HG03097 (cell line): Measurements from ENCODE around the gene GNG5.
"Not testable (repeated sequence)": the region's sequence is repeated elsewhere in the genome, so short reads cannot be mapped to it uniquely, and the experiment has no call there.

Experiments used
- ATAC-seq: cut with Tn5 transposase; IDR thresholded peaks from one replicate; pipeline ENCODE4 v1.9.1; 2021; ENCODE audit not compliant: unreplicated experiment, low FRiP score

GNG5 gene

DNA sequence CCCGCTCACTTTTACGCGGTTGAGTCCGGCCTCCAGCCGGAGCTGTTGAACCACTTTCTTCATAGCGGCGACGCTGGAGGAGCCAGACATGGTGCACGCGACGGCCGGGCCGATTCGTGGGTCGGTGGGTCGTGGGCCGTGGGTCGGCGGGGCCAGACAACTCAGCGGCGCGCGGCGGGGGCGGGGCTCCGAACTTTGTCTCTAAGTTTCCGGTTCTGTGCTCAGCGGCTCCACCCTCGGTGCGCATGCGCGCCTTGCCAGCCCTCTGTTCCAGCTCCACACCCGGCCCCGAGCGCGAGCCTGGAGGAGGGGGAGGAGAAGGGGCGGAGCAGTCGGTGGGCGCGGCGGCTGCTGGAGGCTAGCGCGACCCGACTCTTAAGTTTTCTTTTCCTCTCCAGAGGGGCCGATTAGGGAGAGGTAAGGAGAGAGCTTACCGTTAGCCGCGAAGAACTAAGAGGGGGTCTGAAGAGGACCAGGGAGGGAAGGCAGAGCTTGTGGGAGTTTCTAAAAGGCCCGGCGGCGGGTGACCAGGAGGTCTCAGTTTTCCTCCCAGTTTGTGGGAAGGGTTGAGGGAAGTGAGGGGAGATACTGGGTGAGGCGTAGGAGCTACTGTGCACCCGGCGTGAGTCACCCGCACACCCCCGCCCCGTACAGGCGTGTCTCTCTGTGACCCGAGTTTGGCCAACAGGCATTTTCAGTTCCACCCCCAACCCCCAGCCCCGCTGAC is at the start of gene GNG5, which contains the start of gene SPATA1:
Gene GNG5, minus strand, starts transcription at position 580 of the 727 bp plus-strand sequence. Its CDS starts 490 bp downstream, at position 90.
Gene SPATA1, plus strand, starts transcription at position 385 of the 727 bp plus-strand sequence. CDS start 9,974 bp downstream, outside the sequence.
- ATAC-seq, result peak; percentile 79

DNA sequence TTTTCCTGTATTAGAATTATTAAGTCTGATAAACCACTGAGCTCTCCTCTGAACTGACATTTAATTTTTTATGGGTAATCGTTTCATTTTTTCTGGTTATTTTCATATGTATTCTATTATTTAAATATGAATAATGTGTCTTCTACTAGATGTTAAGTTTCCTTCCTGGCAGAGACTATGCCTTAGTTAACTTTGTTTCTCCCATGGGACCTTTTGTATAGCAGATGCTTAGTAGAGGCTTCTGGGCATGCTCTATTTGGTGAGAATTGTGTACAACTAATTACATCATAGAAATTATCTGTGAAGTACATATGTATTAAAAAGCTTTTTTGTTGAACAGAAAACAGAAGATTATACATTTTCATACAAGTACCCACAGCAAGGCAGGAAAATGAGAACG is 44.4 kb upstream of the GNG5 start:
- no peak for ATAC-seq

DNA sequence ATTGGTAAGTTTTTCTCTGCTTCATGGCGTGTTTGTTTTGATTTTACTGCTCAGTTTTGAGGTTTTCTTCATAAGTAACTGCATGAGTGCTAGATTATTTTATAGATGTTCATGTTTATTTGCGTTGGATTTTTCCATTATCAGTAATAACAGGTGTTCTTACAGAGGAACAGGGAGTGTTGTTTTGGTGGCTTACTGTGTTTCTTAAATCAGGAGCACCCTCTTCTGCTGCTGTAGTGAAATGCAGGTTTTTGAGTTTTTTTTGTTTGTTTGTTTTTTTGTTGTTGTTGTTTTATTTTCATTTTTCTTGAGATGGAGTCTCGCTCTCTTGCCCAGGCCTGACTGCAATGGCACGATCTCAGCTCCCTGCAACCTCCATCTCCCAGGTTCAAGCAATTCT is 35.3 kb upstream of the GNG5 start:
- no peak for ATAC-seq

DNA sequence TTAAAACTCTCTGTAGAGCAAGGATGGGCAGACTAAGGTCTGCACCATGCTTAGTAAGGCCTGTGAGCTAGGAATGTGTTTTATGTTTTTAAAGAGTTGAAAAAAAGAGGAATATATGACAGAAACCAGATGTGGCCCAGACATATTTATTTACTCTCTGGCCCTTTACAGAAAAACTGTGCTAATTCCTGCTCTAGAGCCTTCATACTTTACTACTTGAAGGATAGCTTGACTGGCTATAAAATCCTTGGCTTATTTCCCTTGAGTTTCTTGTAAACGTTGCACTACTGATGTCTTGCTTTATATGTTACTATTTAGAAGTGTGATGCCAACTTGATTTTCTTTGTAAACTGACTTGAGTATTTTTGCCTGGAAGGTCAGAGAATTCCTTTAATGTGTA is 34.4 kb upstream of the GNG5 start:
- ATAC-seq, result no peak

DNA sequence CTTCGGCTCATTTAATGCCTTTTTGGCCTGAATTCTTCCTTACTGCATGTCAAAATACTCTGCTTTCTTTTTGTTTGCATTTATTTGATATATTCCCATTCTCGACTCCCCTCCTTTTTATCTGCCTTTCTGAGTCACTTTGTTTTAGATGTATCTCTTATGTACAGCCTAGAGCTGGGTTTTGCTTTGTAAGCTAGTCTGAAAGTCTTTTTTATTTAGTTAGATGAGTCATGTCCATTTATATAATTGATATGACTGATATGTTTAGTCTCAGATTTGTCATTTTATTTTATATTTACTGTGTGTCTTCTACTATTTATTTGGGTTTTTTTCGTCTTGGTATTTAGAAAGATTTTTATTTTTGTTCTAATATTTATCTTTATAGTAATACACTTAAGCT is 33.6 kb upstream of the GNG5 start:
- ATAC-seq, result no peak

DNA sequence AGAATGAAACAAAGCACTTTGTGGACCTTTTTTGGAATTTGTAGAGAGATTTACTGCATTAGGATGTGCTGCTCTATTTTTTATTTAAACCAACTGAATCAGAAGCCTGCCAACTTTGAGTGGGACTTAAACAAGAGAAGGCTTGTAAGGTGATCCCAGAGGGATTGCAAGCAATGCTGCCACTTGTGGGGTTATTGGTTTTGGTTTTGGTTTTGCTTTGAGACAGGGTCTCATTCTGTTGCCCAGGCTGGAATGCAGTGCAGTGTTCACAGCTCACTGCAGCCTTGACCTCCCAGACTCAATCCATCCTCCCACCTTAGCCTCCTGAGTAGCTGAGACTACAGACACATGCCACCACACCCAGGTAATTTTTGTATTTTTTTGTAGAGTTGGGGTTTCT is 32.2 kb upstream of the GNG5 start:
- no peak for ATAC-seq

DNA sequence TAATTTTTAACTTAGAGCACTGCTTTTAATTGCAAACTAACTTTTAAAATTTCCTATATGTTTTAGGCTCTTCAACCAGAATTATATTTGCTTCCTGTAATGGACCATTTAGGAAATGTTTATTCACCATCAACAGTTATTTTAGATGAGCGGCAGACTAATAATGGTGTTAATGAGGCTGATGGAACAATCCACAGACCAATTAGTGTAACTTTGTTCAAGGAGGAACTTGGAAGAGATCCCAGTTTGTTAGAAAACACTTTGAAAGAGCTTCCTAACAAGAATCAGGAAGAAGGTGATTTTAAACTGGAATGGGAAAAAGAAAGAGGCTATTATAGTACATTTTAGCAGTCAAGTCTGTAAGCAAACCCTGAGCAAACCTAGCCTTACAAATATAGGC is 19.4 kb upstream of the GNG5 start:
- no peak for ATAC-seq

DNA sequence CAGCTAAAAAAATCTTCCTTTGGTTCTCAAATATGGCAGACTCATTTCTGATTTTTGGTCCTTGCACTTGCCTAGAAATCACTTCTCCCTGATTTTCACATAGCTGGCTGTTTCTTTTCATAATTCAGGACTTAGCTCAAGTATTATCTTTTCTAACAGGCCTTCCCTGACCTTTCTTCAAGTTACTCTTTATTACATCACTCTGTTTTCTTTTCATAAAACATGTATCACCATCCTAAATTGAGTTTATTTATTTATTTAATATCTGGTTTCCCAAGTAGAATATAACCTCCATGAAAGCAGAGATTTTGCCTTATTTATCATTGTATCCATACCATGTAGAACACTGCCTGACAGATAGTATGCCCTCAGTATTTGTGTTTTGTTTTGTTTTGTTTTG is 18.2 kb upstream of the GNG5 start:
- ATAC-seq, result no peak

DNA sequence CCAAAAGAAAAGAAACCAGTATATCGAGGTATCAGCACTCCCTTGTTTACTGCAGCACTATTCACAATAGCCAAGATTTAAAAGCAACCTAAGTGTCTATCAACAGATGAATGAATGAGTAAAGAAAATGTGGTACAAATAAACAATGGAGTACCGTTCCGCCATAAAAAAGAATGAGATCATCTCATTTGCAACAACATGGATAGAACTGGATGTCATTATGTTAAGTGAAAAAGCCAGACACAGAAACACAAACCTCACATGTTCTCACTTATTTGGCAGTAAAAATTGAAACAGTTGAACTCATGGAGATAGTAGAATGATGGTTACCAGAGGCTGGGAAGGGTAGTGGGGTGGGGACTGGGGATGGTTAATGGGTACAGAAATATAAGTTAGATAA is 4.3 kb upstream of the GNG5 start:
- ATAC-seq, result no peak

DNA sequence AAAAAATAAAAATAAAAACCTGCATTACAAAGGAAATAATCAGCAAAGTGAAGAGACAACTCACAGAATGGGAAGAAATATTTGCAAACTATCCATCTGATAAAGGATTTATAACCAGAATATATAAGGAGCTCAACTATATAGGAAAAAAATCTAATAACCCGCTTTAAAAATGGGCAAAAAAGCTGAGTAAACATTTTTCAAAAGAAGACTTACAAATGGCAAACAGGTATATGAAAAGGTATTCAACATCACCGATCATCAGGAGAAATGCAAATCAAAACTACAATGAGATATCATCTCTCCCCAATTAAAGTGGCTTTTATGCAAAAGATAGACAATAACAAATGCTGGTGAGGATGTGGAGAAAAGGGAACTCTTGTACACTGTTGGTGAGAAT is 3.8 kb upstream of the GNG5 start:
- no peak for ATAC-seq

DNA sequence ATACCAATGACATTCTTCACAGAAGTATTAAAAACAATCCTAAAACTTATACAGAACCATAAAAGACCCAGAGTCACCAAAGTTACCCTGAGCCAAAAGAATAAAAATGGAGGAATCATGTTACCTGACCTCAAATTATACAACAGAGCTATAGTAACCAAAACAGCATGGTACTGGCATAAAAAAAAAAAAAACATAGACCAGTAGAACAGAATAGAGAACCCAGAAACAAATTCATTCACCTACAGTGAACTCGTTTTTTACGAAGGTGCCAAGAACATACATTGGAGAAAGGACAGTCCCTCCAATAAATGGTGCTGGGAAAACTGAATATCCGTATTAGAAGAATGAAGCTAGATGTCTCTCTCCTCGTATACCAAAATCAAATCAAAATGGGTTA is 2.6 kb upstream of the GNG5 start:
- no peak for ATAC-seq

DNA sequence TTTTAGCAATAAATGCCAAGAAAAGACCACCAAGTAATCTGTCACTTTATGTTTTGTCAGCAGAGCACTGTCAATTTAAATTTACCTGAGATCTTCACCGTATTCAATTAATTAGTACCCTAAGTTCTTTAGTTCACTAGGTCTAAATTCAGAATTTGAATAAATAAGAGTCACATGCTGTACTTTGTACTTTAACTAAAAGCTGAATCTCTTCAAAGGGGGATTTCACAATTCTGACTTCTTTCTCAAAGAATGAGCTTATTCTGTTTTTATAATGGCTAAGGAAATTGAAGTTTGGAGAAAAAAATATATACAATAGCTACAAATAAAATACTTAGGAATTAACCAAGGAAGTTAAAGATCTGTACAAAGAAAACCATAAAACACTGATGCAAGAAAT is 2.1 kb upstream of the GNG5 start:
- ATAC-seq, result no peak

DNA sequence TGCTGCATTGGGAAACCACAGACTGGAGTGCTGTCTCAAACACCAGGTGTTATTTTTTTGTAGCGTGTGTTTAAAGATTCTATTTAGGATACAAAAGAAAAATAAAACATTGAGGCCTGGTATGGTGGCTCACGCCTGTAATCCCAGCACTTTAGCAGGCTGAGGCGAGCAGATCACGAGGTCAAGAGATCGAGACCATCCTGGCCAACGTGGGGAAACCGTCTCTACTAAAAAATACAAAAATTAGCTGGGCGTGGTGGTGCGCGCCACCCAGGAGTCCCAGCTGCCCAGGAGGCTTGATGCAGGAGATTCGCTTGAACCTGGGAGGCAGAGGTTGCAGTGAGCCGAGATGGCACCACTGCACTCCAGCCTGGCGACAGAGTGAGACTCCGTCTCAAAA is 1.5 kb upstream of the GNG5 start:
- ATAC-seq, result not testable (repeated sequence)

DNA sequence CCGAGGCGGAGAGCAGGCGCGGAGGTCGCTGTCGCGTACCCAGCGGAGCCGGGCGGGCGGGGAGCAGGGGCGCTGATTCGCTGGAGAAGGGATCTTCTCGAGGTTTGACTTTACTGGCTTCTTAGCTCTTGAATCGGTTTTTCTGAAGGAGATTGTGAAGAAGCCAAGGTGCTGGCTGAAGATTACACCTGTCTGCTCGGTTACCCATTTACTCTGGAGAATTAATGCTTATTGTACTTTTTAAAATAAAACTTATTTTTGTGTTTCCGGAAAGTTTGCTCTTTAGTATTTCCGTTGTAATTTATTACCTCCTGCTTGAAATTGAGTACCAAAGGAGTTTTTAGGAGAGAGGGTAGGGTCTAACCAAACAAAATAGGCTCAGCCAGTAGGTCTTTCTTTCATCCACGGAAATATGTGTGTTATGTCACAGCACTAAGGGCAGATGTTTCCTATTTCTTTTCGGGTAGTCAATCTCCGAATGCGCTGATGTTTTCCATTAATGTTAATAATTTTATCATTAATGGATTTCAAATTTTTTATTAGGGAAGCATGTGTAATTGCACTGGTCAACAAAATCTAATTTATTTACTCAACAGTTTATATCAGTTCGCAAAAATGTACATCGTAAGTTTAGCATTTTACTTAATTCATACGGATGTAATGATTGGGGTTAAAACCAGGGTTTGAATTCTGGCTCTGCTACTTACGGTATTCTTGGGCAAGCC is 510 bp upstream of the GNG5 start:
- ATAC-seq, result no peak

DNA sequence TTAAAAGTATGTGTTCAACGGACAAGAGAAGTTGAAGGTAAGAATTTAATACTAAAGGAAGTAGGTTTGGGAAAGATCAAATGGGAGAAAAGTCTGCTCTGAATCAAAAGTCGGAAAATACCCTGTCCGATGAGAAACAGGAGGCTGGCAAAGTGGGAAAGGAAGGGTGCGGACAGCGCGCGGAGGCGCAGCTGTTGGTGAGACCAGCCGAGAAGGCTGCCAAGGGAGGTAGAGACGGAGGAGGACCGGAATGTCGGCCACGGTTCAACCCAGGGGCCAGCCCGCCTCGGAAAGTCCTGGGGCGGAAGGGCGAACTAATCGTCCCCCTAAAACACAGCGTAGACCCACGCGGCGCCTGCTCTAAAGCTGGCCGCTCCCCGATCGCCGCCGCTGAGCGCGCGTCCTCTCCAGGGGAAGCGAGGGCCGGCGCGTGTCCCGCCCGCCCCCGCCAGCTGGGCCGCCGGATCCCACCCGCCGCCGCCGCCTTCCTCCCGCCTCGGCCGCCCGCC is 834 bp downstream of the GNG5 start:
- peak; percentile 31 for ATAC-seq

DNA sequence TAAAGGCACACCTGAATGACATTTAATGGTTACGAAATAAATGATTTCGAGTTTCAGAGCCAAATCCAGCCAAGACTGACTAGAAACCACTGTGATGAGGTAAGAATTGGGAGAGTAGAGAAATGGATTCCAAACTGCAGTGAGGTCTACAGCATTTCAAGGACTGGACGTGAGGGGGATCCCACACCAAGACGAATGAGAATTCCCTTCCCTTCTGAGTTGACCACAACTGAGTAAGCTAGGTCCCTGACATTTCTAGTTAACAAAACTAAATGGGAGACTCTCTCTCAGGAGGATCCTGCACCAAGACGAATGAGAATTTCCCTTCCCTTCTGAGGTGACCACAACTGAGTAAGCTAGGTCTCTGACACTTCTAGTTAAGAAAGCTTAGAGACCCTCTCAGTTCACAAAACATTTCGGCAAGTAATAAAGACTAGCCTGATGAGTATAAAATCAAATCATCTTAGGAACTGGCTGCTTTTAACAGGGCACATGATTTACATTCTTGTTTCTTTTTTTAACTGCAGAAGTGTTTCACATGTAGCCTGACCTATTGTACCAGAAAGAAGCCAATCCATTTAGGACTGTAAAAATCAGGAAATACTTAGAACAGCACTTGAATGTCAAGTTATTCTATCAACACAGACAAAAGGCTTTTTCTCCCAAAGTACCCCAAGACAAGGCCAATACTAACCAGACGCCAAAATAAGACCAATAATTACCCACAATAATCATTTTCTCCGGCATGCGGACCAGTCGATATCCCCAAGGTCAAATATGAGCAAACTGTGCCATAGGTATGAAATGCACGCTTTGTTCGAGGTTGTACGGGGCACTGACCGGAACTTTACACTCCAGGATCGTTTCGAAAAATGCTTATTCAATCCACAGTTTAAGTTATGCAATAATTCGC is 1.5 kb downstream of the GNG5 start:
- no peak for ATAC-seq

DNA sequence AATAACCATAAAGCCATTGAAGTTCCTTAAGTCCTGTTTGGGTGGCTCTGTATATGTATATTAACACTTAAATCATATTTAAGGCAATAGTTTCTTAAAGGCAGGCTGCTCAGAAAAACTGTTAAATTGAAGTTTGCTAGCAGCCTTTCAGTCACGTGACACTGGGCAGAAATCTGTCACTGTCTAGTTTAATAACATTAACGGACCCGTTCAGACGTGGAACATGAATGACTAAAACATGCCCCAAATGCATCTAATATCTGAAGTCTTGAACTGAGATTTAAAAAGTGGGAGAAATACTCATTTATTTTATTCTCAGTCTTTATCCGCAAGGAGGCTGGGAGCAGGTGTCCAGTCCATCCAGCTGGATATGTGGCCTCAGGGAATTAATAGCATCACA is 3.5 kb downstream of the GNG5 start:
- ATAC-seq, result no peak

DNA sequence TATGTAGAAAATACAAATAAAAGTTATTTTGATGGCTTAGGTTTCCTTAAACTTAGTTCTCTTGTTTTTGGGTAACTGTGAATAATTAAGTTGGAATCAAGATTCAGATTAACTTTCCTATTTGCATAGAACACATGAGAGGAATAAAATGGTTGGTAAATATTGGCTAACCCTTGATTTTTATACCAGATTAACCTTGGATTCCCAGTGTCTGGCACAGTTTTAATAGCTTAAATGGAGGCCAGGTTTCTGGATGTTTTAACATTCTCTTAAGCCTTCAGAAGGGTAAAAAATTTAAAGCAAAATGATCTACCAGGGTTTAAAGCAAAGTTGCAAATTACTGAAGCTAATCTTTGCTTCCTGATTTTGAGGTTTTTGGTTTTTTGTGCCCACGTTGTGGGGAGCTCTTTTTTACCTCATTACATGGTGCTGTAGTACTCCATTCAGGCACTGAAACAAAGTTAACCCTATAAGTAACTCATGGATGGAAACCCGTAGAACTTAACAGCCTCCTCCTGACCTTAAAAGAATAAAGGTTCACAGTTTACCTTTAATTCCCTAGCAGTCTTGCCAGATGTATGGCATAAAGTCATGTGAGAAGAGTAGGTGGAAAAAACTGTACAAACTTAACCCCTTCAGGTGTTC is 8.6 kb downstream of the GNG5 start:
- no peak for ATAC-seq

DNA sequence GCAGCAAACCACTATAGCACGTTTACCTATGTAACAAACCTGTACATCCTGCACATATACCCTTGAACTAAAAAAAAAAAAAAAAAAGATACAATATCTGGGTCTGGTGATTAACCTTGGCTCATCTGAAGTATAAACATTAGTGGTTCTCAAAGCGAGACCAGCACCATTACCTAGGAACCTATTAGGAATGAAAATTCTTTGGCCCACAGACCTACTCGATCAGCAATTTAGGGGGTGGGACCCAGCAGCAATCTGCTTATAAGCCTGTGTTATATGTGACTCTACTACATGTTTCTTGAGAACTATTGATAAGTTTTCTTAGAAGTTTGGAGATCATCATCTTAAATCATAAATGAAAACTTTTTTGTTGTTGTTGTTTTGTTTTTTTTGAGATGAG is 9.9 kb downstream of the GNG5 start:
- no peak for ATAC-seq

DNA sequence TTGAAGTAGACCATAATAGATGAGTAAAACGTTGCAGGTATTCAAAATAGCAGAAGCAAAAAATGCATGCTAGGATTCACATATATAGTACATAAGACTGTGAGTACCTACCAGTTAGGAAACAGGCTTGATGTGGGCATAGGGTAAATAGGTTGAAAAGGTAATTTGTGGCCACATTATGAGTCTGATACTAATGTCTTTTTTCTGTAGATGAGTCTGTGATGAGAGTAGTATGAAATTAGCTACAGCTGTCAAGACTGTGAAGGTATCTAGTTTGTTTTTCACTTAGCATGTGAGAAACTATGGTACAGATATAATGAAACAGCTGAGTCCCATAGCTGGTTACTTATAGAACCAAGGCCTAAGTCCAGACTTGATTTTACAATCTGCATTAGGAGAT is 12.6 kb downstream of the GNG5 start:
- no peak for ATAC-seq
